ENCODE data around the gene OPN3. TPM values are rescaled to one million over a fixed set of nuclear protein-coding genes. Genes with fewer than 3 reads are reported as not detected.

Gene OPN3
- total RNA-seq, 1 donor from 2014 or later: 29.8 TPM

DNA sequence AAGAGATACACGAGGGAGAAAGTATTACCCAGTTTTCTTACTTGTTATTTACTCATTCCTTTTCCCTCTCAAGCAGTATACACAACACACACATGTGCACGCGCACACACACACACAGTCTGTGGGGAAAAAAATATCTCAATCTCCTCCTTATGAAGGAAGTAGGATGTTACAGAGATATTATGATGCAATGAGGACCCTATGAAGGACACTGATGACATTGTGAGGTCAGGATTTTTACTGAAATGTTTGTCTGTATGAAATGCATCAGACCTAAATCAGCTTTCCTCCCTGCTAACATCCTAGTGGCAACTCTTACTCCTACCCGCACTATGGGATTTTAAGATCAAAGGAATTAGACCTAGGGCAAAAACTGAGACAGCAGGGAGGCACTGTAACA is 11.8 kb upstream of the OPN3 start, which contains the start of gene WDR64:
TSS of gene WDR64 (plus strand) at position 270 of the 400 bp plus-strand sequence. CDS start 204 bp downstream, outside the sequence.
- Histone ChIP-seq H3K27me3 (ENCODE audit: control insufficient read depth, insufficient read depth, low read length) (no peaks in the 10 kb centered on the region), H3K36me3 (ENCODE audit: control insufficient read depth, insufficient read depth, low read length) (no peaks in the 10 kb centered on the region), H3K4me3 (ENCODE audit: low read depth, low read length) (no peak within 1 kb of the TSS)
- DNase-seq (ENCODE audit: low read depth): no peak
- TF ChIP-seq CTCF (IDR thresholded peaks at IDR 0.05; ENCODE audit: insufficient read depth, low read length, poor library complexity, severe bottlenecking): no peak

DNA sequence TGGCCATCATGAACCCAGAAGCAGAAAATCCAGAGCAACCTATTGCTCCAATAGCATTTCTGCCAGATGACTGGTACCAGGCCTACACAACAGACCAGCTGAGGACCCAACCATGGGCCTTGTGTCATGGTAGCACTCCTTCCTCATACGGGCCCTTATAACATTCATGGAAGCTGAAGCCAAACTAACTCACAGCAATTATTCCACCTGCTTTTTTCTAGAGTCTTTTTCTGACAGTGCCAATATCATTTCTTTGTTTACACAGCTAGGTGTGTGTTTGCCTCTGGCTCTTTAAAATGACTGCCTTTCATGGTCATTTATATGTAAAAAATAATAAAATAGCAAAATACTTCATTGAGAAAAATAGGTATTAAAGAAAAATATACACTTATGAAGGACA is 8.0 kb upstream of the OPN3 start:
- no peak for DNase-seq (ENCODE audit: low read depth)

DNA sequence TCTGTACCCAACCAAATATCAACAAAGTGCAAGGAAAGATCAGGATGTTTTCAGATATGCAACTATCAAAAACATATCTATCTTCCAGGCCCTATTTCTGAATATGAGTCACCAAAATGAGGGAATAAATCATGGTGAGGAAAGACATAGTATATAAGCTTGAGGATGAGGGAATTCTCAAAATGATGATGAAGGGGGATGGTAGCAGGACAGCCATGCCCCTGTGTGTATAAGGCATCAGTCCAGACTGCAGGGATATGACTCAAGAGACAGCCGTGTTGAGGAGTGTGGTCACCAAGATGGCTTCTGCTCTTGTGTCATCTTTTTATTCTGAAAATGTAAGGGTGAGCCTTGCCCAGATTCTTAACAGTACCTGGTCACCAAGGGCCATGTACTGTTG is 7.5 kb upstream of the OPN3 start:
- H3K27me3 ChIP-seq (ENCODE audit: control insufficient read depth, insufficient read depth, low read length): no peaks in the 10 kb centered on the region
- no peak for DNase-seq (ENCODE audit: low read depth)
- H3K4me3 ChIP-seq (ENCODE audit: low read depth, low read length): no peak overlapping the region
- TF ChIP-seq CTCF (IDR thresholded peaks at IDR 0.05; ENCODE audit: insufficient read depth, low read length, poor library complexity, severe bottlenecking): no peak
- no peaks in the 10 kb centered on the region for H3K36me3 ChIP-seq (ENCODE audit: control insufficient read depth, insufficient read depth, low read length)

More for the DNA sequence above, 8.0 kb upstream of the OPN3 start:
- H3K36me3 ChIP-seq (ENCODE audit: control insufficient read depth, insufficient read depth, low read length): no peaks in the 10 kb centered on the region
- no peak for TF ChIP-seq CTCF (IDR thresholded peaks at IDR 0.05; ENCODE audit: insufficient read depth, low read length, poor library complexity, severe bottlenecking)
- no peak overlapping the region for H3K4me3 ChIP-seq (ENCODE audit: low read depth, low read length)
- no peaks in the 10 kb centered on the region for H3K27me3 ChIP-seq (ENCODE audit: control insufficient read depth, insufficient read depth, low read length)

DNA sequence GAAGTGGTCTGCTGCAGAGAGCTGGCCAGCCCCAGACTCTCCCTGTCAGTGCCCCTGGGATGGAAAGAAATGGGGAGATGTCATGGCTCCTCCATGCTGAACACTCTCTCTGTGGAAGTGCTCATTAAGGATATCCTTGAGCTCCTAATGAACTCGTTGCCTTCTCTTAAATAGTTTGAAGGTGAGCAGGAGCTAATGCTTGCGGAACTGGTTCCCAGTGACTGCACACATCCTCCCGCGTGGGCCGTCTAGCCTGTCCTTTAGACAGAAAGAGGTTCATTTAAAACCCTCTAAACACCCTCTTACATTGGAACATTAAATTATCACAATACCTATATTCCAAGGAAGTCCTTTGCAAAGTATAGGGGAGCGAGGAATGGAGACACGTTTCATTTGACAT is 6.0 kb upstream of the OPN3 start:
- Histone ChIP-seq H3K27me3 (ENCODE audit: control insufficient read depth, insufficient read depth, low read length) (no peaks in the 10 kb centered on the region), H3K4me3 (ENCODE audit: low read depth, low read length) (no peak overlapping the region), H3K36me3 (ENCODE audit: control insufficient read depth, insufficient read depth, low read length) (no peaks in the 10 kb centered on the region)
- no peak for DNase-seq (ENCODE audit: low read depth)
- TF ChIP-seq CTCF (IDR thresholded peaks at IDR 0.05; ENCODE audit: insufficient read depth, low read length, poor library complexity, severe bottlenecking): no peak

GRCh38 chr1:241645199-241645598 is 5.0 kb upstream of the OPN3 start:
- TF ChIP-seq CTCF (IDR thresholded peaks at IDR 0.05; ENCODE audit: insufficient read depth, low read length, poor library complexity, severe bottlenecking): no peak
- Histone ChIP-seq H3K27me3 (ENCODE audit: control insufficient read depth, insufficient read depth, low read length) (no peaks in the 10 kb centered on the region), H3K36me3 (ENCODE audit: control insufficient read depth, insufficient read depth, low read length) (no peaks in the 10 kb centered on the region), H3K4me3 (ENCODE audit: low read depth, low read length) (no peak overlapping the region)
- DNase-seq (ENCODE audit: low read depth): no peak

GRCh38 chr1:241644259-241644658 is 4.1 kb upstream of the OPN3 start:
- H3K4me3 ChIP-seq (ENCODE audit: low read depth, low read length): no peak overlapping the region
- DNase-seq (ENCODE audit: low read depth): no peak
- no peaks in the 10 kb centered on the region for H3K27me3 ChIP-seq (ENCODE audit: control insufficient read depth, insufficient read depth, low read length)
- TF ChIP-seq CTCF (IDR thresholded peaks at IDR 0.05; ENCODE audit: insufficient read depth, low read length, poor library complexity, severe bottlenecking): no peak
- H3K36me3 ChIP-seq (ENCODE audit: control insufficient read depth, insufficient read depth, low read length): no peaks in the 10 kb centered on the region
